Keratinocyte (primary cell): ENCODE measurements around the gene HGS. TPM values are rescaled to one million over a fixed set of nuclear protein-coding genes. Genes with fewer than 3 reads are reported as not detected.

ENCODE experiments used
- DNase-seq: peaks from one replicate; pipeline ENCODE4 v3.0.0-alpha.2; 2011; ENCODE audit warnings: low read depth, missing footprints, low spot score
- FAIRE-seq: peaks from 2 replicates; lab custom pipeline; 2011; peaks lifted over from hg19 to GRCh38; lab: Jason Lieb, UNC
- H2AFZ ChIP-seq: 2 replicates; pipeline ENCODE4 v1.6.0; 2012; ENCODE audit warnings: low read length, control low read depth, inconsistent platforms; ENCODE audit not compliant: control insufficient read depth
- H3K27ac ChIP-seq: 2 replicates; pipeline ENCODE4 v1.5.1; 2011; ENCODE audit warnings: low read length; ENCODE audit not compliant: control insufficient read depth, insufficient read depth
- H3K27me3 ChIP-seq: 3 replicates; pipeline ENCODE4 v1.6.0; 2011; ENCODE audit warnings: low read length; ENCODE audit not compliant: control insufficient read depth, insufficient read depth; ENCODE audit errors: extremely low read depth
- H3K36me3 ChIP-seq, 2 experiments: 2 replicates in 1 of 2; 3 replicates in 1 of 2; pipeline ENCODE4 v1.5.1; 2011; ENCODE audit warnings: low read length in 2 of 2, mild to moderate bottlenecking in 1 of 2; ENCODE audit not compliant: control insufficient read depth in 2 of 2, insufficient read depth in 2 of 2; ENCODE audit errors: extremely low read depth in 1 of 2
- H3K4me1 ChIP-seq: 3 replicates; pipeline ENCODE4 v1.5.1; 2011; ENCODE audit warnings: low read length; ENCODE audit not compliant: control insufficient read depth, insufficient read depth; ENCODE audit errors: extremely low read depth
- H3K4me2 ChIP-seq: 3 replicates; pipeline ENCODE4 v1.6.0; 2011; ENCODE audit warnings: low read depth, low read length; ENCODE audit not compliant: control insufficient read depth, insufficient read depth; ENCODE audit errors: extremely low read depth
- H3K4me3 ChIP-seq, 3 experiments: fragments of 200-600 bp in 1 of 3; sonication (generic) in 1 of 3; 2 replicates in 2 of 3; 3 replicates in 1 of 3; pipeline ENCODE4 v1.5.1; 2011 to 2016; ENCODE audit warnings: low read length in 3 of 3, mild to moderate bottlenecking in 3 of 3, control low read depth in 2 of 3, inconsistent platforms in 1 of 3, low read depth in 1 of 3, mixed read lengths in 1 of 3, mixed run types in 1 of 3, moderate library complexity in 1 of 3; ENCODE audit not compliant: control insufficient read depth in 2 of 3, insufficient read depth in 2 of 3; ENCODE audit errors: extremely low read depth in 1 of 3
- H3K79me2 ChIP-seq: 2 replicates; pipeline ENCODE4 v1.6.0; 2012; ENCODE audit warnings: low read length; ENCODE audit not compliant: control insufficient read depth, insufficient read depth
- H3K9ac ChIP-seq: 3 replicates; pipeline ENCODE4 v1.6.0; 2011; ENCODE audit warnings: low read length; ENCODE audit not compliant: control insufficient read depth, insufficient read depth; ENCODE audit errors: extremely low read depth
- H3K9me1 ChIP-seq: 3 replicates; pipeline ENCODE4 v1.6.0; 2011; ENCODE audit warnings: low read length; ENCODE audit not compliant: control insufficient read depth, insufficient read depth; ENCODE audit errors: extremely low read depth
- H3K9me3 ChIP-seq: 2 replicates; pipeline ENCODE4 v1.5.1; 2012; ENCODE audit warnings: low read depth, low read length; ENCODE audit not compliant: control insufficient read depth
- H4K20me1 ChIP-seq: 3 replicates; pipeline ENCODE4 v1.6.0; 2011; ENCODE audit warnings: low read length; ENCODE audit not compliant: control insufficient read depth, insufficient read depth; ENCODE audit errors: extremely low read depth
- EZH2 ChIP-seq: IDR thresholded peaks from one replicate; pipeline ENCODE4 v1.6.1; 2012; ENCODE audit warnings: inconsistent platforms, mild to moderate bottlenecking, low read length, moderate library complexity
- dilution Hi-C: fragments of 300-500 bp; cut with MboI; formaldehyde crosslinking; loops from one replicate; pipeline ENCODE4 v1.7.0; 2020; ENCODE audit warnings: low sequenced_read_pairs; ENCODE audit not compliant: extremely low pct_ligation_motif_present
- polyA plus RNA-seq, 5 experiments: library from polyadenylated mRNA; depleted of rRNA in 3 of 5; stranded (reverse) in 3 of 5; stranded (forward) in 1 of 5; unstranded in 1 of 5; fragments of >200 nt; gene quantifications; 1 replicate in 1 of 5; 2 replicates in 3 of 5; 3 replicates in 1 of 5; pipeline versions ENCODE4 v1.2.1 to v1.2.3, GENCODE V29; 2011 to 2012; ENCODE audit warnings: missing spikeins in 2 of 5, low read depth in 1 of 5, low replicate concordance in 1 of 5
- TF ChIP-seq, protein P1 (sequence below), 3 experiments: IDR thresholded peaks in 1 of 3; conservative IDR thresholded peaks in 1 of 3; optimal IDR thresholded peaks in 1 of 3; 2 replicates in 2 of 3; 3 replicates in 1 of 3; pipeline versions ENCODE3 to v1.5.1; 2011; ENCODE audit warnings: low read length in 3 of 3, mild to moderate bottlenecking in 3 of 3, moderate library complexity in 2 of 3, control low read depth in 1 of 3, inconsistent platforms in 1 of 3; ENCODE audit not compliant: insufficient read depth in 2 of 3; ENCODE audit errors: extremely low read depth in 1 of 3

HGS gene
- polyA plus RNA-seq, 1 donor (not counting 4 experiments of a cell fraction or from before 2014, with no cell fraction given) = 79.6 TPM

DNA sequence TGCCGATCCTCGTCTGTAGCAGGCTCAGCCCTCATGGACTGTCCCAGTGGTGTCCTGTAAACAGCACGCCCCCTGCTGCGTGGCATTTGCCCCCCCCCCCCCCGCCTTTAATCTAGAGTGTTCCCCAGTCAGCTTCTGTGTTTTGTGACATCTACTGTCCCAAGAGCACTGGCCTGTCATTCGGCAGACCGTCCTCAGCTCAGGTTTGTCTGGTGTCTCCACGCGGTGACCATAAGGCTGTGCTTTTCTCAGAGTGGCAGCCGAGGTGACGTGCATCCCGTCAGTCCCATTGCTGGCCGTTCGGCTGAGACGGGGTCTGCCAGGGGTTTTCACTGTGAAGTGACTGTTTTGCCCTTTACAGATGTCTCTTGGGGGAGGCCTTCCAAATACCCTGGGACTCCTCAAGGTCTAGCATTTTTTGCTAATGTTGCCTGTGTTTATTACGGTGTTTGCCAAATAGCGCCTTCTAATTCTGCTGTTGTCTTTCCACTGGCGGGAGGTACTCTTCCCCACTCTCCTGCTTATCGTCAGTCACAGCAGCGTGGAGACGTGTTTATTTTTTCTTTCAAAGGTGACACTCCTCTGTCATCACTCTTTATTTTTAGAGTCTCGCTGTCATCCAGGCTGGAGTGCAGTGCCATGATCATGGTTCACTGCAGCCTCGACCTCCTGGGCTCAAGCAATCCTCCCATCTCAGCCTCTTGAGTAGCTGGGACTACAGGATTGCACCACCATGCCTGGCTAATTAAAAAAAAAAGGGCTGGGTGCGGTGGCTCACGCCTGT, 13.6 kb downstream of the HGS start:
- peaks cover 52 to 56% of the 10 kb centered on the region in 2 experiments for H3K36me3 ChIP-seq
- FAIRE-seq (no peak), DNase-seq (no peak)
- no peak overlapping the region for H2AFZ ChIP-seq
- H3K9me1 ChIP-seq = no peaks in the 10 kb centered on the region
- peaks cover 3% of the 10 kb centered on the region for H4K20me1 ChIP-seq
- H3K4me1 ChIP-seq = peaks cover 10% of the 10 kb centered on the region
- TF ChIP-seq, protein P1, sequence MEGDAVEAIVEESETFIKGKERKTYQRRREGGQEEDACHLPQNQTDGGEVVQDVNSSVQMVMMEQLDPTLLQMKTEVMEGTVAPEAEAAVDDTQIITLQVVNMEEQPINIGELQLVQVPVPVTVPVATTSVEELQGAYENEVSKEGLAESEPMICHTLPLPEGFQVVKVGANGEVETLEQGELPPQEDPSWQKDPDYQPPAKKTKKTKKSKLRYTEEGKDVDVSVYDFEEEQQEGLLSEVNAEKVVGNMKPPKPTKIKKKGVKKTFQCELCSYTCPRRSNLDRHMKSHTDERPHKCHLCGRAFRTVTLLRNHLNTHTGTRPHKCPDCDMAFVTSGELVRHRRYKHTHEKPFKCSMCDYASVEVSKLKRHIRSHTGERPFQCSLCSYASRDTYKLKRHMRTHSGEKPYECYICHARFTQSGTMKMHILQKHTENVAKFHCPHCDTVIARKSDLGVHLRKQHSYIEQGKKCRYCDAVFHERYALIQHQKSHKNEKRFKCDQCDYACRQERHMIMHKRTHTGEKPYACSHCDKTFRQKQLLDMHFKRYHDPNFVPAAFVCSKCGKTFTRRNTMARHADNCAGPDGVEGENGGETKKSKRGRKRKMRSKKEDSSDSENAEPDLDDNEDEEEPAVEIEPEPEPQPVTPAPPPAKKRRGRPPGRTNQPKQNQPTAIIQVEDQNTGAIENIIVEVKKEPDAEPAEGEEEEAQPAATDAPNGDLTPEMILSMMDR (optimal IDR thresholded peaks at IDR 0.05 in 1 of 3, IDR thresholded peaks at IDR 0.05 in 1 of 3, conservative IDR thresholded peaks at IDR 0.05 in 1 of 3; ENCODE audit: extremely low read depth in 1 of 3, insufficient read depth in 2 of 3, low read length in 3 of 3) = no peak
- TF ChIP-seq EZH2 = no peak
- no peak overlapping the region for H3K27ac ChIP-seq
- H3K9me3 ChIP-seq = no peaks in the 10 kb centered on the region
- dilution Hi-C loops = no loop called here
- no peaks in the 10 kb centered on the region for H3K27me3 ChIP-seq
- peaks cover 59% of the 10 kb centered on the region for H3K79me2 ChIP-seq
- H3K4me3 ChIP-seq = no peak overlapping the region
- no peak overlapping the region for H3K4me2 ChIP-seq
- no peak overlapping the region for H3K9ac ChIP-seq

DNA sequence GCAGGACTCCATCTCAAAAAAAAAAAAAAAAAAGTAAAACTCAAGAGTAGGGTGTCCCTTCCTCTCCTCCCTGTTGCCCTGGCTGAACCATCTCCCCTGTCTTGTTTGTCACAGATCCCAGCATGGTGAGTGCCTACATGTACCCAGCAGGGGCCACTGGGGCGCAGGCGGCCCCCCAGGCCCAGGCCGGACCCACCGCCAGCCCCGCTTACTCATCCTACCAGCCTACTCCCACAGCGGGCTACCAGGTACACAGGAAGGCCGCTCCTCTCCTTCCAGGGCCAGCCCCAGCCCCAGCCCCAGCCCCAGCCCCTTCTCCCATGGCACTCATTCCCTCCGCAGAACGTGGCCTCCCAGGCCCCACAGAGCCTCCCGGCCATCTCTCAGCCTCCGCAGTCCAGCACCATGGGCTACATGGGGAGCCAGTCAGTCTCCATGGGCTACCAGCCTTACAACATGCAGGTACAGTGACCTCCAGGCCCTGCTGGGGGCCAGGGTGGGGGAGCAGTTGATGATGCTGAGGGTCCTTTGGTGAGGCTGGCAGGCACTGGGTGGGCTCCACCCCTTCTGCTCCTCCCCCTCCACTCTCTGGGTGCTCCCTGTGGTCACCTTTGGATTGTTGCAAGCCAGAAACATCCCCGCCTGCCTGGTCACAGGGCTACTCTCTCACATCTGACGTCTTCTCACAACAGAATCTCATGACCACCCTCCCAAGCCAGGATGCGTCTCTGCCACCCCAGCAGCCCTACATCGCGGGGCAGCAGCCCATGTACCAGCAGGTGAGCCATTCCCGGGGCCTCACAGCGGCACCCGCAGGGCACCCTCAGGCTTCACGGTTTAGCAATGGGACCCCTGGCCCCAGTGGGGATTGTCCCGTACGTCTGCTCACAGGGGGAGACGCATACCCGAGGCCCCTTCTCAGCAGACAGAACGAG, 16.8 kb downstream of the HGS start:
- H2AFZ ChIP-seq = no peak overlapping the region
- no peak for TF ChIP-seq EZH2
- TF ChIP-seq, protein P1 (optimal IDR thresholded peaks at IDR 0.05 in 1 of 3, IDR thresholded peaks at IDR 0.05 in 1 of 3, conservative IDR thresholded peaks at IDR 0.05 in 1 of 3; ENCODE audit: extremely low read depth in 1 of 3, insufficient read depth in 2 of 3, low read length in 3 of 3) = no peak
- H3K4me3 ChIP-seq = no peak overlapping the region
- no peaks in the 10 kb centered on the region for H3K9me1 ChIP-seq
- no peak overlapping the region for H3K9ac ChIP-seq
- H3K36me3 ChIP-seq = peaks cover 42 to 49% of the 10 kb centered on the region in 2 experiments
- FAIRE-seq = no peak
- H3K27me3 ChIP-seq = no peaks in the 10 kb centered on the region
- peaks cover 79% of the 10 kb centered on the region for H3K79me2 ChIP-seq
- DNase-seq = no peak
- peaks cover 19% of the 10 kb centered on the region for H3K4me1 ChIP-seq
- H3K27ac ChIP-seq = no peak overlapping the region
- H4K20me1 ChIP-seq = peaks cover 3% of the 10 kb centered on the region
- no peak overlapping the region for H3K4me2 ChIP-seq
- no peaks in the 10 kb centered on the region for H3K9me3 ChIP-seq
- dilution Hi-C loops = no loop called here
